Effector memory CD8-positive, alpha-beta T cell (primary cell): Measurements from ENCODE around the gene RAB30.
"Not testable (repeated sequence)": the region's sequence is repeated elsewhere in the genome, so short reads cannot be mapped to it uniquely, and the experiment has no call there.

Source experiments
- ATAC-seq: fragments of 150-1000 bp; cut with Tn5 transposase; replicated peaks from 2 replicates; pipeline ENCODE4 v1.10.0; 2021; ENCODE audit warnings: mild to moderate bottlenecking, moderate library complexity
- DNase-seq, 3 experiments: peaks; one replicate each; pipeline ENCODE4 v3.0.0; 2021
- H3K27ac Mint-ChIP-seq, 2 donors: one replicate each; pipeline ENCODE4 v1.8.0; 2022; ENCODE audit warnings: mild to moderate bottlenecking in 2 of 2, mixed read lengths in 2 of 2, moderate library complexity in 2 of 2
- H3K27me3 Mint-ChIP-seq, 2 donors: one replicate each; pipeline ENCODE4 v1.8.0; 2022; ENCODE audit warnings: mixed read lengths in 2 of 2
- H3K36me3 Mint-ChIP-seq: one replicate; pipeline ENCODE4 v1.8.0; 2022; ENCODE audit warnings: mild to moderate bottlenecking, moderate library complexity, mixed read lengths; ENCODE audit not compliant: insufficient read depth
- H3K4me1 Mint-ChIP-seq, 2 donors: one replicate each; pipeline ENCODE4 v1.8.0; 2022; ENCODE audit warnings: low read depth in 2 of 2, mixed read lengths in 2 of 2
- H3K4me3 Mint-ChIP-seq, 2 donors: one replicate each; pipeline ENCODE4 v1.8.0; 2022; ENCODE audit warnings: mild to moderate bottlenecking in 2 of 2, mixed read lengths in 2 of 2, moderate library complexity in 2 of 2
- H3K9me3 Mint-ChIP-seq, 2 donors: one replicate each; pipeline ENCODE4 v1.8.0; 2022; ENCODE audit warnings: mixed read lengths in 2 of 2

Gene RAB30

DNA sequence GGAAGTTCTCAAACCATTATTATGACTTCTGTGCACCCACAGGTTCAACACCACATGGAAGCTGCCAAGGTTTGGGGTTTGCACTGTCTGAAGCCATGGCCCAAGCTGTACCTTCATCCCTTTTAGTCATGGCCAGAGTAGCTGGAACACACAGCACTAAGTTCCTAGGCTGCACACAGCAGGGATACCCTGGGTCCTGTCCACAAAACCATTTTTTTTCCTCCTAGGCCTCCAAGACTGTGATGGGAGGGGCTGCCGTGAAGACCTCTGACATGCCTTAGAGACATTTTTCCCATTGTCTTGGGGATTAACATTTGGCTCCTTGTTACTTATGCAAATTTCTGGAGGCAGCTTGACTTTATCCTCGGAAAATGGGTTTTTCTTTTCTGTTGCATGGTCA, 127.5 kb downstream of the RAB30 start:
- no peaks in the 10 kb centered on the region for H3K27me3 Mint-ChIP-seq
- no peaks in the 10 kb centered on the region for H3K36me3 Mint-ChIP-seq
- H3K27ac Mint-ChIP-seq, result no peak overlapping the region
- H3K4me1 Mint-ChIP-seq, result no peaks in the 10 kb centered on the region
- no peak for DNase-seq
- ATAC-seq, result no peak
- no peaks in the 10 kb centered on the region for H3K9me3 Mint-ChIP-seq
- H3K4me3 Mint-ChIP-seq, result no peak overlapping the region

DNA sequence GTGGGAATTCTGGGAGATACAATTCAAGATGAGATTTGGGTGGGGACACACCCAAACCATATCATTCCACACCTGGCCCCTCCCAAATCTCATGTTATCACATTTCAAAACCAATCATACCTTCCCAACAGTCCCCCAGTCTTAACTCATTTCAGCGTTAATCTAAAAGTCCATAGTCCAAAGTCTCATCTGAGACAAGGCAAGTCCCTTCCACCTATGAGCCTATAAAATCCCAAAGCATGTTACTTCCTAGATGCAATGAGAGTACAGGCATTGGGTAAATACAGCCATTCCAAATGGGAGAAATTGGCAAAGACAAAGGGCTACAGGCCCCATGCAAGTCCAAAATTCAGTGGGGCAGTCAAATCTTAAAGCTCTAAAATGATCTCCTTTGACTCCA, 128.3 kb downstream of the RAB30 start:
- ATAC-seq, H3K36me3 Mint-ChIP-seq, H3K4me1 Mint-ChIP-seq, H3K27ac Mint-ChIP-seq, H3K4me3 Mint-ChIP-seq, DNase-seq, H3K27me3 Mint-ChIP-seq, H3K9me3 Mint-ChIP-seq: not testable (repeated sequence)

GRCh38 chr11:82942376-82942775, 129.3 kb downstream of the RAB30 start:
- H3K4me3 Mint-ChIP-seq, result no peak overlapping the region
- no peaks in the 10 kb centered on the region for H3K27me3 Mint-ChIP-seq
- no peak overlapping the region for H3K27ac Mint-ChIP-seq
- DNase-seq, result no peak
- no peaks in the 10 kb centered on the region for H3K9me3 Mint-ChIP-seq
- no peak for ATAC-seq
- H3K36me3 Mint-ChIP-seq, result no peaks in the 10 kb centered on the region
- H3K4me1 Mint-ChIP-seq, result no peaks in the 10 kb centered on the region

DNA sequence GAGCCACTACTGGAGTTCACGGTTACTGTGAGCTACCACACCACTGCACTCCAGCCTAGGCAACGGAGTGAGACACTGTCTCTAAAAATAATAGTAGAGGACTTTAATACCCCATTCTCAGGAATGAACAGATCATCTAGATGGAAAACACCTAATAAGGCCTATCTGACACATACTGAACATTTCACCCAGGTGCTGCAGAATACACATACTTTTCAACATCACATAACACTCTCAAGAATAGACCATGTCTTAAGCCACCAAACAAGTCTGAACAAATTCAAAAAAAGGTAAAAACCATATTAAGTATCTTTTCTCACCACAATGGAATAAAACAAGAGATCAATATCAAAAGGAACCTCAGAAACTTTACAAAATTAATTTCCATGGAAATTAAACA, 132.2 kb downstream of the RAB30 start:
- Mint-ChIP-seq H3K4me1 (no peaks in the 10 kb centered on the region), H3K9me3 (no peaks in the 10 kb centered on the region), H3K27me3 (no peaks in the 10 kb centered on the region), H3K4me3 (no peak overlapping the region), H3K27ac (no peak overlapping the region), H3K36me3 (no peaks in the 10 kb centered on the region)
- no peak for ATAC-seq
- DNase-seq, result no peak

- no peak overlapping the region for H3K4me3 Mint-ChIP-seq
- no peak for ATAC-seq
- no peak overlapping the region for H3K27ac Mint-ChIP-seq
- no peaks in the 10 kb centered on the region for H3K9me3 Mint-ChIP-seq
- no peaks in the 10 kb centered on the region for H3K27me3 Mint-ChIP-seq
- DNase-seq, result no peak
- no peaks in the 10 kb centered on the region for H3K36me3 Mint-ChIP-seq
- H3K4me1 Mint-ChIP-seq, result no peaks in the 10 kb centered on the region
These were observed 134.1 kb downstream of the RAB30 start for GRCh38 chr11:82937554-82937953.

- Mint-ChIP-seq H3K27ac (no peak overlapping the region), H3K4me1 (no peaks in the 10 kb centered on the region), H3K9me3 (no peaks in the 10 kb centered on the region), H3K36me3 (no peaks in the 10 kb centered on the region), H3K27me3 (no peaks in the 10 kb centered on the region), H3K4me3 (no peak overlapping the region)
- no peak for DNase-seq
- no peak for ATAC-seq
These were observed 135.4 kb downstream of the RAB30 start for GRCh38 chr11:82936261-82936660.

DNA sequence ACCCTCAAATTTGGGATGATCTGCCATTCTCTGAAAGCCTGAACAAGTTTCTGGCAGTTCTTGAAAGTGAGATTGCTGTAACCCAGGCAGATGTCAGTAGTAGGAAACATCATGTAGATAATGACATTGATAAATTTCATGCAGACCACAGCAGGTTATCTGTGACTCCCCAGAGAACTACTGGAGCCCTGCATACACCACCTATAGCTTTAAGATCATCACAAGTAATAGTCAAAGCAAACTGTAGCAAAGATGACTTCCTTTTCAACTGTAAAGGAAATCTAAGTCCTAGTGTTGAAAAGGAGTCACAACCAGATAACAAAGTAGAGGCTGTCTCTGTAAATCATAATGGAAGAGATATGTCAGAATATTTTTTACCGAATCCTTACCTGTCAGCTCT, 139.1 kb downstream of the RAB30 start:
- H3K4me3 Mint-ChIP-seq, result no peak overlapping the region
- no peaks in the 10 kb centered on the region for H3K36me3 Mint-ChIP-seq
- ATAC-seq (no peak), DNase-seq (no peak)
- peaks cover 0 to under 1% of the 10 kb centered on the region in 2 donors for H3K4me1 Mint-ChIP-seq
- no peaks in the 10 kb centered on the region for H3K27me3 Mint-ChIP-seq
- no peak overlapping the region for H3K27ac Mint-ChIP-seq
- H3K9me3 Mint-ChIP-seq, result no peaks in the 10 kb centered on the region

DNA sequence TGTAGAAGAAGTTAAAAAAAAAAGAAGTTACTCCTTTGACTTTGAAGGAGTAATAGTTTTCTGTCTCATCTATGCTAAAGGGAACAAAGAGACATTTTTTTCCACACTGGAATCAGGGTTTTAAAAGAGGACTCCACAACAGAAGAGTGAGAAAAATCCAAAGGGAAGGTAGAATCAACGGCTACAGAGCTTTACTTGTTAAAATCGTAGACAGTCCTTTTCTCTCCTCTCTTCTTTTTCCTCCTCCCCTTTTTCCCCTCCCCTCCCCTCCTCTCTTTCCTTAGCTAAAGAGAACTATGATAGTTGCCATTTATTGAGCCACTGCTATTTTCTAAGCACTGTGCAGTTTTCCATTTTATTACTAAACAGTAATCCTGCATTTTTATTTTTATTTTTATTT, 141.0 kb downstream of the RAB30 start:
- Mint-ChIP-seq H3K4me3 (no peak overlapping the region), H3K27ac (no peak overlapping the region), H3K27me3 (no peaks in the 10 kb centered on the region), H3K36me3 (no peaks in the 10 kb centered on the region), H3K9me3 (no peaks in the 10 kb centered on the region), H3K4me1 (peaks cover 2 to 6% of the 10 kb centered on the region in 2 donors)
- ATAC-seq (no peak), DNase-seq (no peak)

DNA sequence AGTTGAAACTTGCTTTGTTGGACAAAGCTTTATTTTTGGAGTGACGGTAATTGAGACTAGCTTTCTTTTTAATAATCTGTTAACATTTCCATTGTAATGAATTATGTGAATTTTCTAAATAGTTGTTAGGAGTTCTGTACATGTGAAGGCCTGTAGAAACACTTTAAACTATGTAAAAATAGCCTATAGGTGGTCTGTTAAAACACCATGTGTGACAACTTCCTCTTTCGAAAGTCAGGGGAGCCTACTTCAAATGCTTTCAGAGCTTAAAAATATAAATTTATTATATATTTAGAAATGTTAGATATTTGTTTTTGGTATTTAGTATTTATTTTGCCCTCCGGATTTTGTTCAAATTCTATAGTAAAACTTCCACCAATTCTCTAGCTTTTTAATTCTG, 141.5 kb downstream of the RAB30 start:
- Mint-ChIP-seq H3K36me3 (no peaks in the 10 kb centered on the region), H3K27me3 (no peaks in the 10 kb centered on the region), H3K4me1 (peaks cover 2 to 6% of the 10 kb centered on the region in 2 donors), H3K4me3 (no peak overlapping the region), H3K9me3 (no peaks in the 10 kb centered on the region), H3K27ac (no peak overlapping the region)
- no peak for ATAC-seq
- DNase-seq, result no peak

GRCh38 chr11:82929121-82929520, 142.6 kb downstream of the RAB30 start:
- ATAC-seq (no peak), DNase-seq (no peak)
- Mint-ChIP-seq H3K4me3 (no peak overlapping the region), H3K27ac (no peak overlapping the region), H3K4me1 (peaks cover 2 to 6% of the 10 kb centered on the region in 2 donors), H3K9me3 (no peaks in the 10 kb centered on the region), H3K27me3 (no peaks in the 10 kb centered on the region), H3K36me3 (no peaks in the 10 kb centered on the region)

- Mint-ChIP-seq H3K4me3 (no peak overlapping the region), H3K9me3 (no peaks in the 10 kb centered on the region), H3K27ac (peak overlapping the region; percentile 44 to 78), H3K27me3 (no peaks in the 10 kb centered on the region), H3K36me3 (no peaks in the 10 kb centered on the region), H3K4me1 (peaks cover 3 to 10% of the 10 kb centered on the region in 2 donors)
- ATAC-seq, result peak; percentile 94
- DNase-seq, result peak; percentile 23 to 34 (median 30)
These were observed 144.3 kb downstream of the RAB30 start for GRCh38 chr11:82927264-82927880.

GRCh38 chr11:82924522-82925224, 147.0 kb downstream of the RAB30 start:
- no peak for DNase-seq
- H3K27me3 Mint-ChIP-seq, result no peaks in the 10 kb centered on the region
- H3K4me1 Mint-ChIP-seq, result peaks cover 18 to 29% of the 10 kb centered on the region in 2 donors
- peaks cover 2% of the 10 kb centered on the region for H3K36me3 Mint-ChIP-seq
- peaks cover 3 to 10% of the 10 kb centered on the region in 2 donors for H3K9me3 Mint-ChIP-seq
- no peak overlapping the region for H3K4me3 Mint-ChIP-seq
- ATAC-seq, result no peak
- no peak overlapping the region for H3K27ac Mint-ChIP-seq
